PC-9 (cell line): ENCODE data around the gene PRSS21. TPM values are rescaled to one million over a fixed set of nuclear protein-coding genes. Genes with fewer than 3 reads are reported as not detected.

Source experiments
- BruUV-seq: library from RNA; stranded (reverse); fragments of 400-500 nt; replicated peaks from 2 replicates; lab custom pipeline; 2021; lab: Mats Ljungman, UMichigan
- CTCF ChIA-PET: fragments of 300-600 bp; sonication (Branson Sonifier 250); formaldehyde crosslinking; loops from one replicate; lab custom pipeline; 2022; ENCODE audit warnings: antibody characterized with exemption; lab: Charles Lee
- POLR2A ChIA-PET: fragments of 300-600 bp; sonication (Branson Sonifier 250); formaldehyde crosslinking; loops from one replicate; lab custom pipeline; 2022; ENCODE audit warnings: antibody characterized with exemption; ENCODE audit not compliant: unreplicated experiment; lab: Charles Lee
- DNase-seq, 2 experiments: peaks; one replicate each; pipeline versions ENCODE4 v3.0.0 to v3.0.0-alpha.2; 2015 to 2022; ENCODE audit warnings: mixed read lengths in 1 of 2
- H2AFZ ChIP-seq: fragments of 200-600 bp; sonication (generic); 2 replicates; pipeline ENCODE4 v1.8.1; 2017; ENCODE audit warnings: antibody characterized with exemption
- H3F3A ChIP-seq: fragments of 200-600 bp; sonication (generic); 2 replicates; pipeline ENCODE4 v1.8.1; 2017; ENCODE audit warnings: antibody characterized with exemption, mild to moderate bottlenecking, low read depth; ENCODE audit not compliant: insufficient read depth
- H3K27ac ChIP-seq: fragments of 200-600 bp; sonication (generic); 2 replicates; pipeline ENCODE4 v1.6.1; 2016; ENCODE audit warnings: mixed run types
- H3K27me3 ChIP-seq: fragments of 200-600 bp; sonication (generic); 2 replicates; pipeline ENCODE4 v1.6.1; 2016; ENCODE audit warnings: low read depth, mixed run types; ENCODE audit not compliant: insufficient read depth
- H3K36me3 ChIP-seq: fragments of 200-600 bp; sonication (generic); 2 replicates; pipeline ENCODE4 v1.6.1; 2016; ENCODE audit warnings: low read depth, mixed run types
- H3K4me1 ChIP-seq: fragments of 200-600 bp; sonication (generic); replicated peaks from 2 replicates; pipeline ENCODE4 v1.6.1; 2016; ENCODE audit warnings: mixed run types; ENCODE audit not compliant: insufficient read depth
- H3K4me2 ChIP-seq: fragments of 200-600 bp; sonication (generic); 2 replicates; pipeline ENCODE4 v1.6.1; 2017; ENCODE audit warnings: mixed run types
- H3K4me3 ChIP-seq: fragments of 200-600 bp; sonication (generic); 2 replicates; pipeline ENCODE4 v1.6.1; 2016; ENCODE audit warnings: mixed run types
- H3K79me2 ChIP-seq: fragments of 200-600 bp; sonication (generic); 2 replicates; pipeline ENCODE4 v1.6.1; 2017; ENCODE audit warnings: low read depth, mixed run types
- H3K9me2 ChIP-seq: fragments of 200-600 bp; sonication (generic); 2 replicates; pipeline ENCODE4 v1.8.1; 2017; ENCODE audit warnings: mild to moderate bottlenecking; ENCODE audit not compliant: insufficient read depth
- H3K9me3 ChIP-seq: fragments of 200-600 bp; sonication (generic); 2 replicates; pipeline ENCODE4 v1.8.1; 2016; ENCODE audit warnings: low read depth; ENCODE audit not compliant: insufficient read depth
- H4K20me1 ChIP-seq: fragments of 200-600 bp; sonication (generic); 2 replicates; pipeline ENCODE4 v1.8.1; 2017; ENCODE audit not compliant: insufficient read depth
- EZH2 ChIP-seq: fragments of 200-600 bp; sonication (generic); IDR thresholded peaks from 2 replicates; pipeline ENCODE4 v1.8.0; 2017; ENCODE audit warnings: antibody characterized with exemption, low read depth
- intact Hi-C: fragments of 100-400 bp; cut with micrococcal nuclease; formaldehyde crosslinking; loops from one replicate; pipeline ENCODE4 v1.10.0; 2022; ENCODE audit not compliant: unreplicated experiment
- total RNA-seq: library from RNA; stranded (reverse); gene quantifications from 2 replicates; pipeline ENCODE4 v1.2.3, GENCODE V29; 2021
- TF ChIP-seq, protein P1 (sequence below): fragments of 200-600 bp; sonication (generic); conservative IDR thresholded peaks from 2 replicates; pipeline ENCODE4 v1.6.1; 2017; ENCODE audit warnings: mixed run types, antibody characterized with exemption, mild to moderate bottlenecking, moderate library complexity

PRSS21 gene
- total RNA-seq, 1 experiment from 2014 or later, result 61.2 TPM

DNA sequence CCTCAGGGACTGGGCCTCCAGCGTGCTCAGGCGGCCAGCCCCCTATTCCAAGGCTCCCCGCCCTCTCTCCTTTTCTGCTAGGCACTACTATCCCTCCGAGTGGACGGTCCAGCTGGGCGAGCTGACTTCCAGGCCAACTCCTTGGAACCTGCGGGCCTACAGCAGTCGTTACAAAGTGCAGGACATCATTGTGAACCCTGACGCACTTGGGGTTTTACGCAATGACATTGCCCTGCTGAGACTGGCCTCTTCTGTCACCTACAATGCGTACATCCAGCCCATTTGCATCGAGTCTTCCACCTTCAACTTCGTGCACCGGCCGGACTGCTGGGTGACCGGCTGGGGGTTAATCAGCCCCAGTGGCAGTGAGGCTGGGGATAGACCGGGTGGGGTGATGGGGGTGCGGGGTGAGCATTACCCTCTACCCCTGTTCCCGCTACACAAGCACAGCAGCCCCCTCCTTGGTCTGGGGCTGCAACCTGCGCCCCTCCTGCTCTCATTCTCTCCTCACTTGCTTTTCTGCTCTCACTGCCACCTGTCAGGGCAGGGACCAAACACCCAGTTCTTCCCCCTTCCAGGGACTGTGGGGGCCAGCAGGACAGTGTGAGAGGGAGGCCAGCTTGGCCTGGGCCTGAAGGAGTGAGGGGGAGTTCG, 17.7 kb upstream of the PRSS21 start:
- no peaks in the 10 kb centered on the region for H3K36me3 ChIP-seq
- 0 out of 2 replicates have a peak overlapping the region, but pooled peaks have one; percentile 25 for H3K4me2 ChIP-seq
- H3K9me3 ChIP-seq, result no peaks in the 10 kb centered on the region
- H3K4me3 ChIP-seq, result no peak overlapping the region
- H3K27me3 ChIP-seq, result no peaks in the 10 kb centered on the region
- H3K4me1 ChIP-seq, result peaks cover 41% of the 10 kb centered on the region
- no peak for TF ChIP-seq EZH2
- TF ChIP-seq, protein P1, sequence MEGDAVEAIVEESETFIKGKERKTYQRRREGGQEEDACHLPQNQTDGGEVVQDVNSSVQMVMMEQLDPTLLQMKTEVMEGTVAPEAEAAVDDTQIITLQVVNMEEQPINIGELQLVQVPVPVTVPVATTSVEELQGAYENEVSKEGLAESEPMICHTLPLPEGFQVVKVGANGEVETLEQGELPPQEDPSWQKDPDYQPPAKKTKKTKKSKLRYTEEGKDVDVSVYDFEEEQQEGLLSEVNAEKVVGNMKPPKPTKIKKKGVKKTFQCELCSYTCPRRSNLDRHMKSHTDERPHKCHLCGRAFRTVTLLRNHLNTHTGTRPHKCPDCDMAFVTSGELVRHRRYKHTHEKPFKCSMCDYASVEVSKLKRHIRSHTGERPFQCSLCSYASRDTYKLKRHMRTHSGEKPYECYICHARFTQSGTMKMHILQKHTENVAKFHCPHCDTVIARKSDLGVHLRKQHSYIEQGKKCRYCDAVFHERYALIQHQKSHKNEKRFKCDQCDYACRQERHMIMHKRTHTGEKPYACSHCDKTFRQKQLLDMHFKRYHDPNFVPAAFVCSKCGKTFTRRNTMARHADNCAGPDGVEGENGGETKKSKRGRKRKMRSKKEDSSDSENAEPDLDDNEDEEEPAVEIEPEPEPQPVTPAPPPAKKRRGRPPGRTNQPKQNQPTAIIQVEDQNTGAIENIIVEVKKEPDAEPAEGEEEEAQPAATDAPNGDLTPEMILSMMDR, result no peak
- H3K27ac ChIP-seq, result peak overlapping the region; percentile 27
- no peak overlapping the region for H2AFZ ChIP-seq
- no peaks in the 10 kb centered on the region for H4K20me1 ChIP-seq
- peaks cover 39% of the 10 kb centered on the region for H3F3A ChIP-seq
- H3K79me2 ChIP-seq, result no peaks in the 10 kb centered on the region
- DNase-seq, result no peak
- H3K9me2 ChIP-seq, result no peaks in the 10 kb centered on the region
- ChIA-PET POLR2A (interaction anchor here (0.6 kb wide), 1 partner anchor 24 kb away, joined by 5 read pairs; no protein-coding TSS in a partner anchor), CTCF (no interaction called here)
- BruUV-seq, result no TSS peak
- intact Hi-C loops, result no loop called here

DNA sequence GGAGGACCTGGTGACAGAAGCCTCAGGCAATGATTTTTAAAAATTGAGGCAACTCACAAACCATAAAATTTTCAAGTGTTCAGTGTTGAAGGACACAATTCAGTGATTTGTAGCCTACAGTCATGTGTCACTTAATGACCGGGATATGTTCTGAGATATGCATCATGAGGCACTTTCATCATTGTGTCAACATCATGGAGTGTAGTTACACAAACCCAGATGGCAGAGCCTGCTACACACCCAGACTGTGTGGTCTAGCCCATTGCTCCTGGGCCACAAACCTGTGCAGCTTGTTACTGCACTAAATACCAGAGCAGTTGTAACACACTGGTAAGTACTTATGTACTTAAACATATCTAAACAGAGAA, 17.2 kb upstream of the PRSS21 start:
- intact Hi-C loops, result no loop called here
- DNase-seq, result peak in 1 of 2 experiments; percentile 87
- peaks cover 36% of the 10 kb centered on the region for H3K4me1 ChIP-seq

DNA sequence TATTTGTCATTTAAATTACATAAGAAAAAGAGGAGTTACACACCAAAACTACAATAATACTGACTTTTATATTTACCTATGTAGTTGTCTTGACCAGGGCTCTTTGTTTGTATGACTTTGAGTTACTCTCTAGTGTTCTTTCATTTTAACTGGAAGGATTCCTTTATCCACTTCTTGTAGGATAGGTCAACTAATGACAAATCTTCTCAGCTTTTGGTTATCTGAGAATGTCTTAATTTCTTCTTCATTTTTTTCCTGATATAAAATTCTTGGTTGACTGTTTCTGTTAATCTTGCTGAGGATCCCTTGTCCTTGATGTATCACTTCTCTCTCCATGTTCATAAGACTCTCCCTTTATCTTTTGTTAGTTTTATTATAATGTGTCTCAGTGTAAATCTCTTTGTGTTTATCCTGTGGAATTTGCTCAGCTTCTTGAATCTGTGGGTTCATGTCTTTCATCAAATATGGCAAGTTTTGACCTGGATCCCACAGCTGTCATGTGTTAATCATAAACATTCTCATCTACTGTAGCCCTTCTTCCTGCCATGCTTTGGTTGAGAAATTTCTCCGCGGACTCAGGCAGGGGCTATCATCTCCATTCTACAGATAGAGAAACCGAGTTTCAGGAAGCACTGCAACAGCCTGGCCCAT, 13.4 kb upstream of the PRSS21 start:
- Histone ChIP-seq H4K20me1 (no peaks in the 10 kb centered on the region), H3K4me2 (no peak overlapping the region), H3K9me3 (no peaks in the 10 kb centered on the region), H3K36me3 (no peaks in the 10 kb centered on the region), H3K79me2 (no peaks in the 10 kb centered on the region), H3K27ac (no peak overlapping the region), H3K9me2 (no peaks in the 10 kb centered on the region), H2AFZ (no peak overlapping the region), H3K4me3 (no peak overlapping the region), H3K4me1 (peaks cover 15% of the 10 kb centered on the region), H3F3A (peaks cover 16% of the 10 kb centered on the region; the same call in 1 of the 2 replicates), H3K27me3 (no peaks in the 10 kb centered on the region)
- no peak for DNase-seq
- no TSS peak for BruUV-seq
- CTCF ChIA-PET, result no interaction called here
- intact Hi-C loops, result no loop called here
- TF ChIP-seq, protein P1, result no peak
- TF ChIP-seq EZH2, result no peak
- POLR2A ChIA-PET, result no interaction called here

More for the DNA sequence above, 17.2 kb upstream of the PRSS21 start:
- H4K20me1 ChIP-seq, result no peaks in the 10 kb centered on the region
- H3K36me3 ChIP-seq, result no peaks in the 10 kb centered on the region
- H3F3A ChIP-seq, result peaks cover 34% of the 10 kb centered on the region
- no peaks in the 10 kb centered on the region for H3K9me3 ChIP-seq
- H3K4me3 ChIP-seq, result no peak overlapping the region
- no peak for TF ChIP-seq EZH2
- TF ChIP-seq, protein P1, result no peak
- ChIA-PET POLR2A (interaction anchor here (0.6 kb wide), 1 partner anchor 24 kb away, joined by 5 read pairs; no protein-coding TSS in a partner anchor), CTCF (no interaction called here)
- H3K27ac ChIP-seq, result peak overlapping the region; percentile 27
- no peaks in the 10 kb centered on the region for H3K9me2 ChIP-seq
- H3K4me2 ChIP-seq, result 0 out of 2 replicates have a peak overlapping the region, but pooled peaks have one; percentile 25
- H2AFZ ChIP-seq, result no peak overlapping the region
- no peaks in the 10 kb centered on the region for H3K27me3 ChIP-seq
- no TSS peak for BruUV-seq
- no peaks in the 10 kb centered on the region for H3K79me2 ChIP-seq
